ENCODE data around the gene MAP3K10.

The MAP3K10 gene

GRCh38 chr19:40249781-40250180, 58.6 kb downstream of the MAP3K10 start:
- no peak for DNase-seq (ENCODE audit: low read depth, low spot score)

- no peak for DNase-seq (ENCODE audit: low read depth, low spot score)
Measured at GRCh38 chr19:40251244-40251643, 60.0 kb downstream of the MAP3K10 start.

DNA sequence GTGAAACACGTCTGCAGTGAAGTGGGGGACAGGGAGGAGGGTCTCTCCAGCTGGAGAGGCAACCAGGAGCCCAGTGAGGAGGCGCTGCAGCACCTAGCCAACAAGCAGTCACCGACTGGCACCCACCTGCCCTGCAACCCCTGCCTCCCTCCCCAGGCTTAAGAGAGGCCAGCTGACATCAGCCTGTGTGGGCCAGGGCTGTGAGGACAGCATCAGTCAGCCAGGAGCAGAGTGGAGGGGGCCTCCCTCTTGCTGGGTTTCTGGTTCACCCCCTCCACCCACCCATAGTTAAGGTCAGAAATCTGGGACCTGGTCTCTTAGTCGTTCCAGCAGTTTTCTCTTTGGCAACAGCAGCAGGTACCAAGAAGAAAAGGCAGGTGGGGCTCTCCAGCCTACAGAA, 60.8 kb downstream of the MAP3K10 start:
- DNase-seq (ENCODE audit: low read depth, low spot score), result no peak

GRCh38 chr19:40252395-40252794, 61.2 kb downstream of the MAP3K10 start:
- DNase-seq (ENCODE audit: low read depth, low spot score), result peak; percentile 45

- no peak for DNase-seq (ENCODE audit: low read depth, low spot score)
Measured at GRCh38 chr19:40253611-40254092, 62.4 kb downstream of the MAP3K10 start.

DNA sequence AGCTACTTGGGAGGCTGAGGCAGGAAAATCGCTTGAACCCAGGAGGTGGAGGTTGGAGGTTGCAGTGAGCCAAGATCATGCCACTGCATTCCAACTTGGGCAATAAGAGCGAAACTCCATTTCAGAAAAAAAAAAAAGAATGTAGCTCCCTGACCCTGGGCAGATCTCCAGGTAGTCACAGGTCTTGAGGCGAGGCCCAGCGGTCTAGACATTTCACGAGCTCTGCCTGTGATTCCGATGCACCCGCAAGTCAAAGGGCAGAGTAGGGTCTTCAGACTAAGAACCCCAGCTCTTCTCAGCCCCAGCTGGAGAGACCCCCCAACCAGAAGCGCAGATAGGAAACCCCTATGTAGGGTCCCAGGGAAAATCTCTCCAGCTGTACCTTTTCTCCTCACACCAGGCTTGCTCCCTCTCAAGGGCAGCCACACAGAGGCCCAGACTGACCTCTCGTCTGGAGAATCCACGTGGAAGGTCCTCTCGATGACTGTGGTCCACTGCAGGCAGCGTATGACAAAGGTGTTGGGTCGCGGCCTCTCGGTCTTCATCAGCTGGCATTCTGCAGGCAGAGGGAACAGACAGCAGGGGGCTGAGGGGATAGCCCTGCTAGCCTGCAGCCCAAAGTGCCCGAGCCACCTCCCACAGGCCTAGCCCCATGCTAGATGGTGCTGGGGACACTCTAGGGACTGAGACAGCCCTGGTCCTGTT, 63.6 kb downstream of the MAP3K10 start:
- no peak for DNase-seq (ENCODE audit: low read depth, low spot score)

GRCh38 chr19:40255619-40256166, 64.5 kb downstream of the MAP3K10 start:
- no peak for DNase-seq (ENCODE audit: low read depth, low spot score)

- no peak for DNase-seq (ENCODE audit: low read depth, low spot score)
Measured at GRCh38 chr19:40256512-40256911, 65.3 kb downstream of the MAP3K10 start.

- no peak for DNase-seq (ENCODE audit: low read depth, low spot score)
Measured at GRCh38 chr19:40257096-40257517, 65.9 kb downstream of the MAP3K10 start.

GRCh38 chr19:40261631-40262030, 70.4 kb downstream of the MAP3K10 start:
- no peak for DNase-seq (ENCODE audit: low read depth, low spot score)

- no peak for DNase-seq (ENCODE audit: low read depth, low spot score)
Measured at GRCh38 chr19:40262422-40262821, 71.2 kb downstream of the MAP3K10 start.

DNA sequence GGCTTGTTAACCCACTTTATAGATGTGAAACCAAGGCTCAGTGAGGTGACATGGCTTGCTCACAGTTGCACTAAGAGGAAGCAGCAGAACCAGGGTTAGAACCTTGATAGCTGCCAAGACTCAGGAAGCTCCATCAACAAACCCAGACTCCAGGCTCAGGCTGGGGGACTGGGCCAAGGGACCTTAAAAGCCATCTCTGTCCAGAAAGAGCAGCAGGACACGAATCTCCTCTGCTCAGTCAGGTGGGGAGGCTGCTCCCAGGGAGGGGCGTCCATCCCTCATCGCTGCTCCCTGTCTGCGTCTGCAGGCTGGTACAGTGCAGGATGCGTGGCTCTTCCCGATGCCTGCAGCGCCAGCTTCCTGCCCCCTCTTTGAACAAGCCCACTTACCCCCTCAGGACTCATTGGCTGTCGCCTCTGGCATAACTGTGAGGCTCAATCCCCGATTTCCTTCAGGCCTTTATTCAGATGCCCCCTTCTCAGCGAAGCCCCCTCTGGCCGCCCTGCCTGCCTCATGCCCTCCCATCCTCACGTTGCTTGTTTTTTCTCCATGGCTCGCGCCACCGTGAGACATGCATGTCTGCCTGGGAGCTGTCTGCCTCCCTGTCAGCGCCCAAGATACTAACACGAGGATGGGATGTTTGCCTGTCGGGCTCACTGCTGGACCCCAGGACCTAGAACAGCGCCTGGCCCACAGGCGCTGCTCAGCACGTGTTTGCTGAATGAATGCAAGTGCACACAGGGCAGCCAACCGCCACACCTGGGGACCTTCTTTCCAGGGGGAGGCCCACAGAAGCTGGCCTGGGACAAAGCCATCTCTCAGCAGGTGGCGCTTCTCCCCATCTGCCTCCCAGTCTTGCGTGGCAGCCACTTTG, 72.5 kb downstream of the MAP3K10 start:
- DNase-seq (ENCODE audit: low read depth, low spot score), result no peak

DNA sequence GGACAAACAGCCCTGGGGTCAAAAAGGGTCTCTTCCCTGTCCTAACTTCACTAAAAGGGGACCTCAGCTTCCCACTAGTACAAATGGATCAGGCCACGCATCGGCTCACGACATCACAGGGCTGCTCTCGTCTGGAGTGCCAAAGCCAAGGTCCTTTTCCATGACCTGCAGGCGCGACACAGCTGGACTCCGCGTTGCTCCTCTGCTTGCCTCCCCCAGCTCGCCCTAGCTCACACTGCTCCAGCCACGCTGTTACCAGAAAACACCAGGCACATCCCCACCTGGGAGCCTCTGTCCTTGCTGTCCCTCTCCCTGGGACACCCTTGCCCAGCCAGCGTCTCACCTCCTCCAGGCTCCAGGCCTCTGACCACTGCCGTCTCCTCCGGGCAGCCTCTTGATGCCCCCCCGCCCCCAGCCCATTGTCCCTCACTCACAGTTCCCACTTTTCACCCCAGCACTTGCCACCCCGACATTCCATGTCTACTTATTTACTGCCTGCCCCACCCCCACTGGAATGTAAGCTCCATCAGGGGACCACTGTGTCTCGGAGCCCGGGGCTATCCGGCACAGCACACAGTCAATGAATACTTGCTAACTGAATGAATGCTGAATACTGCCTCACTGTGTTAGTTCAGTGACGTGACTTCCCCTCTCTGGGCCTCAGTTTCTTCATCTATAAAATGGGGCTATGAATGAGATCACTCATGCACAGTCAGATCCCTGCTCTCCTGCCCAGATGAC, 73.3 kb downstream of the MAP3K10 start:
- DNase-seq (ENCODE audit: low read depth, low spot score), result peak; percentile 66

Data from ELF-1 (cell line).